Right lobe of liver (tissue), 6 donors: ENCODE data around the gene KCNJ6. TPM values are rescaled to one million over a fixed set of nuclear protein-coding genes. Genes with fewer than 3 reads are reported as not detected.

Source experiments
- ATAC-seq, 4 donors: fragments of 200-7000 bp; cut with Tn5 transposase; one replicate each; pipeline ENCODE4 v1.9.1; 2020; ENCODE audit warnings: mild to moderate bottlenecking in 4 of 4, moderate library complexity in 4 of 4
- DNase-seq, 3 donors: peaks; one replicate each; pipeline ENCODE4 v3.0.0-alpha.2; 2020
- H3K27ac ChIP-seq, 3 donors: fragments of 200-600 bp; one replicate each; pipeline ENCODE4 v1.8.0; 2022
- H3K27me3 ChIP-seq, 2 donors: fragments of 200-600 bp; one replicate each; pipeline ENCODE4 v1.8.0; 2022
- H3K36me3 ChIP-seq, 4 donors: fragments of 200-600 bp; sonication (generic) in 1 of 4; one replicate each; pipeline versions ENCODE4 v1.5.1 to v1.8.0; 2017 to 2022; ENCODE audit warnings: control low read depth in 1 of 4
- H3K4me1 ChIP-seq, 4 donors: fragments of 200-600 bp; sonication (generic) in 1 of 4; one replicate each; pipeline versions ENCODE4 v1.5.1 to v1.8.0; 2017 to 2022; ENCODE audit warnings: control low read depth in 1 of 4
- H3K4me3 ChIP-seq, 3 donors: fragments of 200-600 bp; one replicate each; pipeline ENCODE4 v1.8.0; 2022
- H3K9me3 ChIP-seq, 4 donors: fragments of 200-600 bp; sonication (generic) in 1 of 4; one replicate each; pipeline versions ENCODE4 v1.5.1 to v1.8.0; 2017 to 2022; ENCODE audit warnings: control low read depth in 1 of 4
- CTCF ChIP-seq, 4 donors: fragments of 200-600 bp in 3 of 4; fragments of 450-650 bp in 1 of 4; IDR thresholded peaks; one replicate each; pipeline versions ENCODE4 v1.5.1 to v1.8.0; 2016 to 2022; ENCODE audit warnings: antibody characterized with exemption in 4 of 4, mild to moderate bottlenecking in 2 of 4
- POLR2A ChIP-seq: fragments of 450-650 bp; IDR thresholded peaks from one replicate; pipeline ENCODE4 v1.6.1; 2017; ENCODE audit warnings: antibody characterized with exemption, mild to moderate bottlenecking
- WGBS: methylation state at CpG from one replicate; pipeline ENCODE4 v1.1.6; 2018; ENCODE audit warnings: low coverage, low lambda C conversion rate; ENCODE audit not compliant: insufficient coverage; ENCODE audit errors: missing lambda C conversion rate; 5-methylcytosine and 5-hydroxymethylcytosine counted together
- intact Hi-C, 2 donors: fragments of 100-400 bp; cut with DNase I; formaldehyde crosslinking; loops; one replicate each; pipeline versions ENCODE4 v1.11.2 to v1.14.1; 2022
- total RNA-seq, 6 experiments: library from RNA; depleted of rRNA in 2 of 6; stranded (reverse); fragments of >200 nt in 2 of 6; fragmentation: NEBNext Ultra II Directional in 3 of 6; extraction: Animal tissue kit (Norgen Biotek cat#: 25700) in 3 of 6; gene quantifications; one replicate each; pipeline versions ENCODE4 v1.1.0 to v1.2.4, GENCODE V29; 2016 to 2023
- donor health status: DM: no; HTN: yes; CAD: no.
- donor health status: DM: no; HTN: no; CAD: no.
- donor health status: DM: no; HTN: no; CAD: no.
- donor health status: DM: no; HTN: yes; CAD: no.
- donor health status: DM: no; HTN: yes; CAD: no.

KCNJ6 gene
- total RNA-seq, 6 experiments from 2014 or later, result under 0.01 to 0.12 TPM; not detected in 4

DNA sequence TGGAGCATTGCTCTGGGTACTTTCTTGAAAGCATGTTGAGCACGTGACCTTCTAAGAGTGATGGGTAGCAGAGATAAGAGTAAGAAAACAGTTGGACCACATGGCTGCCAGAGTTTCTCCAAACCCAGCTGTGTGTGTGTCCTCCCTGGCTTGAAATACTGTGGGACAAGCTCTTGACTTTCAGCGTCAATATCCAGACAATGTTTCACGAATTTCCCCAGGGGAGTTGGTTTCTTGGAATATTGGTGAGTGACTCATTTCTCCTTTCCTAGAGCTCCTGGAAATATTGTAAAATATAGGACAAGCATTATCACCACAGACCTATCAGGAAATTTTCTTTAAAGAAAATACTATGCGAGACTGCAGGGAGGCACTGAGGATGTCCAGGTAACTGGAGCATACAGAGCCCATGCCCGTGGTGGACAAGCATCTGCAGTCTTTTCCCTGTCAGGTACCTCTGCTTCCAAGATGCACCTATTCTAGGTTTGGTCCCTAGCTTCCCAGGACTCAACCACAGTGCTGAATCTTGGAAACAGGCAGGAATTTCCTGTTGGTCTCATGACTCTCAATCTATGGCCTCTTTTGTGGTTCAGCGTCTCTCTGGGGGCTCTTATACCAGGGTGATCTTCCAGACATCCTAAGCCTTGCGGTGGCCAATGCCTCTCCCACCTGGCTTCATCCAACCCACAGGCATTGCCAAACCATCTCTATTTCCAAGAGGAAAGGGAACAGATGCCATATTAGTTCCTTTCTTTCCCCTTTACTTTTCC, 67.4 kb downstream of the KCNJ6 start:
- H3K27me3 ChIP-seq, result no peaks in the 10 kb centered on the region
- no peak overlapping the region for H3K27ac ChIP-seq
- no peaks in the 10 kb centered on the region for H3K9me3 ChIP-seq
- intact Hi-C loops, result no loop called here
- no peaks in the 10 kb centered on the region for H3K36me3 ChIP-seq
- 80% methylated on average over 7 of the region's 7 CpGs for WGBS
- H3K4me3 ChIP-seq, result no peak overlapping the region
- H3K4me1 ChIP-seq, result peaks cover 0 to 12% (median 5%) of the 10 kb centered on the region in 4 donors
- ATAC-seq, result no peak
- no peak for DNase-seq
- TF ChIP-seq POLR2A (no peak), CTCF (IDR thresholded peaks at IDR 0.05) (no peak)

DNA sequence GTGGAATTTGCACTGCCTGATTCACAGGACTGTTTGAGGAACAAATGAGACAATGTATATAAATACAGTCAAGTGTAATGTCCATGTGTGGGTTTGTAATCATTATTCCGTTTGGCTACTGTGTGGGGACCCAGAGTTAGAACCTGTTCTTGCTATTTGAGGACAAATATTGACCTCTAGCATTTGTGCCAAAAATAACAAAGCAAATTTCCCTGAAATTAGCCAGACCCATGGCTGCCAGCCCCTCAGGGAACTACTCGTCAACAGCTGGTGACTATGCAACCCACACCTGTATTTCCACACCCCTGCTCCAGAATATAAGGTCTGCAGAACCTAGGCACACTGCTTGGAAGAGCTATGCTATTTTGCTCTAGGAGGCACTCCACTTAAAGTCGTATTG, 70.7 kb downstream of the KCNJ6 start:
- TF ChIP-seq CTCF (IDR thresholded peaks at IDR 0.05) (no peak), POLR2A (peak; percentile 69)
- 30% methylated on average over 3 of the region's 3 CpGs for WGBS
- H3K4me1 ChIP-seq, result peaks cover 0 to 12% (median 5%) of the 10 kb centered on the region in 4 donors
- DNase-seq (peak in 2 of 3 donors; percentile 59 to 65), ATAC-seq (peak; percentile 85 to 92 (median 88))
- H3K9me3 ChIP-seq, result no peaks in the 10 kb centered on the region
- no peaks in the 10 kb centered on the region for H3K27me3 ChIP-seq
- no peaks in the 10 kb centered on the region for H3K36me3 ChIP-seq
- H3K27ac ChIP-seq, result peak overlapping the region; percentile 48 to 72 (median 61)
- no peak overlapping the region for H3K4me3 ChIP-seq
- intact Hi-C loops, result no loop called here

GRCh38 chr21:37843191-37843590, 73.1 kb downstream of the KCNJ6 start:
- Histone ChIP-seq H3K36me3 (no peaks in the 10 kb centered on the region), H3K27me3 (no peaks in the 10 kb centered on the region), H3K4me3 (no peak overlapping the region), H3K9me3 (no peaks in the 10 kb centered on the region), H3K27ac (no peak overlapping the region), H3K4me1 (peaks cover 0 to 12% (median 5%) of the 10 kb centered on the region in 4 donors)
- DNase-seq (no peak), ATAC-seq (no peak)
- intact Hi-C loops, result no loop called here
- 78% methylated on average over 1 of the region's 1 CpG for WGBS
- no peak for TF ChIP-seq POLR2A
- TF ChIP-seq CTCF (IDR thresholded peaks at IDR 0.05), result no peak

DNA sequence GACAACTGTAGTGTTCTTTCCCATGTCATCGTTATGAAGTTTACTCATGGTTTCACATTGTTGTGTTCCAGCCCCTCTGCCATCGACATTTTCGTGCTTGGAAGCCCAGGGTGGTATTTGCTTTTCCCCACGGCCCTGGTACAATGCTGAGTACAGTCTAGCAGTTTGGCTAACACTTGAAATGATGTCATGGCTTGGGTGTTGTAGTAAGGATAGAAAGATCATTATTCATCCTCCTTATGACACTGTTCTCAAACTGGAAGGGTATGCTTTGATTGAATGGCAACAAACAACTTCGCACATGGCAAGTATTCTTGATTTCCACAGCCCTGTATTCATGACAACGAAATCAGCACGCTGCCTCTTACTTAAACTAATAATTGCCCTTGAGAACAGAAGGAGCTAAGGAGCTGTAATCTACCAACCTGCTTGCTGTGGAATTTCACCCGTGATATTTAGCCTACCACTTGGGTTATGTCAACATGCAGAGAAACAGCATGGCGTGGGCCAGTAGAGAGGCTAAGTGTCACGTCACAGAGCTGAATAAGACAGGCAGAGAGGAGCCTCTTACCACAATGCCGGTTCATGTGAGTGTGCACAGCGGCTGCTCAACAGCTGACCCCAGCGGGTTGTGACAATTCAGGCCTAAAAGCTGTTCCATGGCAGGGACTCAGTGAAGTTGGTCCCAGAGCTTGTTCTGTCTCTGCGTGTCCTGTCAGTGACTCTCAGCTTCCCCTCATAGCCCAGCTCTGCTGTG, 73.9 kb downstream of the KCNJ6 start:
- Histone ChIP-seq H3K9me3 (no peaks in the 10 kb centered on the region), H3K4me1 (peaks cover 0 to 12% (median 5%) of the 10 kb centered on the region in 4 donors), H3K4me3 (no peak overlapping the region), H3K27me3 (no peaks in the 10 kb centered on the region), H3K27ac (peak overlapping the region in 1 of 3 donors; percentile 37), H3K36me3 (no peaks in the 10 kb centered on the region)
- WGBS, result 52% methylated on average over 7 of the region's 14 CpGs
- TF ChIP-seq POLR2A (no peak), CTCF (IDR thresholded peaks at IDR 0.05) (no peak)
- DNase-seq, result no peak
- ATAC-seq, result peak in 3 of 4 donors; percentile 18 to 45 (median 41)
- intact Hi-C loops, result no loop called here
